Endometrial microvascular endothelial cells (primary cell): ENCODE results near the gene IDE. TPM values are rescaled to one million over a fixed set of nuclear protein-coding genes. Genes with fewer than 3 reads are reported as not detected.
"Not testable (repeated sequence)": the region's sequence is repeated elsewhere in the genome, so short reads cannot be mapped to it uniquely, and the experiment has no call there.

Source experiments
- in situ Hi-C: cut with HindIII; loops from 2 replicates; pipeline ENCODE4 v1.10.0; 2017; ENCODE audit warnings: low sequenced_read_pairs, low pct_unique_long_range_greater_than_20kb; ENCODE audit errors: inconsistent ontology term
- total RNA-seq: library from RNA; depleted of rRNA; stranded (reverse); fragments of >200 nt; gene quantifications from one replicate; pipeline ENCODE4 v1.2.3, GENCODE V29; 2015; ENCODE audit errors: inconsistent ontology term

Gene IDE
- total RNA-seq, 1 donor from 2014 or later = 37.7 TPM

DNA sequence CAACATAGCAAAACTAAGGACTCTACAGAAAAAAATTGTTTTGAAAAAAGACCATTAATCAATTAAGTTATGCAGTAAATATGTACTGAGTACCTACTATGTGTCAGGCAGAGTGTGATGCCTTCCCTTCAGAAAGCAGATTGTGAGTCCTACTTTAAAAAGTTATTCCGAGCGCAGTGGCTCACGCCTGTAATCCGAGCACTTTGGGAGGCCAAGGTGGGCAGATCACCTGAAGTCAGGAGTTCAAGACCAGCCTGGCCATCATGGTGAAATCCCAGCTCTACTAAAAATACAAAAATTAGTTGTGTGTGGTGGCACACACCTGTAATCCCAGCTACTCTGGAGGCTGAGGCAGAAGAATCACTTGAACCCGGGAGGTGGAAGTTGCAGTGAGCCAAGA is 4.2 kb downstream of the IDE start:
- in situ Hi-C loops = not testable (repeated sequence)

DNA sequence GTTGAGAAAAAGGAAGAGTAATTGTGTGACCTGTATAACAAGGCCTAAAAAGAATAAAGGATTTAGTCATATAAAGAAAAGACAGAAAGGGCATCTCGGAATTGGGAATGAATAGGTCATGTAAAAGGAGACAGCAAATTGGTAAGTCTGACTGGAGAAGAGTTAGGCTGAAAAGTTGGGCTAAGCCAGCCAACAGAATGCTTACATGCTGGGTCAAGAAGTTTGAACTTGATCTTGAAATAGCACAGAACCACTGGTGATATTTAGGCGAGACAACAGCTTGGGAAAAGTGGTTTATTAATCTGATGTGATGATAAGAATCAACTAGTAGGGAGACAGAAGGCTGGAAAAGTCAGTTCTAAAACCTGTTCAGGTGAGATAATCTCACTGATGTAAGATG is 4.8 kb downstream of the IDE start:
- in situ Hi-C loops = no loop called here

DNA sequence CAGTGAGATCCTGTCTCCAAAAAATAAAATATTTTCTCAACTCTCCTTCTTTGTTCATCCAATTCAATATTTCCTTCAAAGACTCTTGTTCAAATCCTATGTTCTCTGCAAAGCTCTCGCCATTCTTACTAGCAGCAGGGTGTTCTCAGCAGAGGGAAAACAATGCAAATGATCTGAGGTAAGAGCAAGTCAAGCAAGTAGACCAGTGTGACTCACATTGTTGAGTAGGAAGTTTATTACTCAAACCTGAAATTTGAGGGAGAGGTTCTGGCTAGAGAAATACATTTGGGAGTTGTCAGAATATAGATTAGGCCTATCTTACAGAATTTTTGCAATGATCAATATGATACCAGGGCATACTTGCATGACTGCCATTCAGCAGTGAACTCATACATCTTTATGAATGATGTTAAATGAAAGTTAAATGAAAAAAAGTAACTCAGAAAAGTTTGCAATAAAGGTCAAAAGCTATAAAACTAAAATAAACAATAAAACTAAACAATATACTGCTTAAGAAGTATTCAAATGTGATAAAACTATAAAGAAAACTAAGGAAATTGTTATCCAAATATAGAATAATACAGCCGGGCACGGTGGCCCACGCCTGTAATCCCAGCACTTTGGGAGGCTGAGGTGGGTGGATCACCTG is 5.8 kb downstream of the IDE start:
- in situ Hi-C loops = no loop called here

DNA sequence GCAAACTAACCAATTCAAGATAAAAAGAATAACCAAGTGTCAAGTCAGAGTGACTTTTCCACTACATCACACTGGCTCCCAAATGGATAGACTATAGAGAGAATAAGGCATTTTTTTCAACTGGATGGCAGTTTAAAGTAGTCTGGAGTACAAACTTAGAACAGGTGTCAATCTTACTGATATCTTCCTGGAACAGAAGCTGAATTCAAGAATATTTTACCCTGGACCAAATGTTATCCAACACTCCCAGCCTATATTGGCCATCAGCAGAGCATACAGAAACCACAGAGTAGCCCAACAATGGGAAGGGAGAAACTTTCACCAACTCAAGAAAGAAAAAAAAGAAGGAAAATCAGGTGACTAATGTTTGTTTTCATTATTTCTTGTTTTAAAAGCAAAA is 11.5 kb downstream of the IDE start:
- in situ Hi-C loops = no loop called here

DNA sequence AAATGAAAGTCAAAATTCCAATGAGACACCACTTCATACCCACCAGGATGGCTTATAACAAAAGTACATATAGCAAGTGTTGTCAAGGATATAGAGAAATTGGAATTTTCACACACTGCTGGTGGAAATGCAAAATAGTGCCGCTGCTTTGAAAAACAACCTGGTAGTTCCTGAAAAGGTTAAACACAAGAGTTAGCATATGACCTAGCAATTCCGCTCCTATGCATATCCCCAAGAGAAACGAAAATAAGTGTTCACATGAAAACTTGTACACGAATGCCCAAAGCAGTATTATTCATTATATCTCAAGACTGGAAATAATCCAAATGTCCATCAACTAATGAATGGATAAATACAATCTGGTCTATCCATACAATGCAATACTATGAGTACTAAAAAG is 14.8 kb downstream of the IDE start:
- in situ Hi-C loops = no loop called here

DNA sequence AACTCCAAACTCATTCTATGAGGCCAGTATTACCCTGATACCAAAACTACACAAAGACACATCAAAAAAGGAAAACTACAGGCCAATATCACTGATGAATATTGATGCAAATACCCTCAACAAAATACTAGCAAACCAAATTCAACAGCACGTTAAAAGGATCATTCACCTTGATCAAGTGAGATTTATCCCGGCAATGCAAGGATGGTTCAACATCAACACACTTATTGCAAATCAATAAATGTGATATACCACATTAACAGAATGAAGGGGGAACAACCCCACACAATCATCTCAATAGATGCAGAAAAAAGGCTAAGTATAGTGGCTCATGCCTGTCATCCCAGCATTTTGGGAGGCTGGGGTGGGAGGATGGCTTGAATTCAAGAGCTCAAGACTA is 19.9 kb downstream of the IDE start:
- in situ Hi-C loops = no loop called here

DNA sequence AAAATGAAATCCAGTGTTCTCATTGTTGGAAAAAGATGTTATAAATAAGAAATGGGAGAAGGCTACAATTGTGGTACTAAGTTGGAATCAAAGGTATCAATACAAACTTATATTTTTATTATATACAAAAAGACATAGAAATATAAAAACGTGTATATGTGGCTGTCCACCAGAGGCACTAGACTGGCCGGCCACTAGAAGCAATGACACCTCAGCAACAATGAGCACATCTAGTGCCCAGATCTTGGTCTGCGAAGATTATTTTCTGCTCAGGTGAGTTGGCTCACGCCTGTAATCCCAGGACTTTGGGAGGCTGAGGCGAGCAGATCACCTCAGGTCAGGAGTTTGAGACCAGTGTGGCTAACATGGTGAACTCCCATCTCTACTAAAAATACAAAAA is 21.6 kb downstream of the IDE start:
- in situ Hi-C loops = no loop called here

DNA sequence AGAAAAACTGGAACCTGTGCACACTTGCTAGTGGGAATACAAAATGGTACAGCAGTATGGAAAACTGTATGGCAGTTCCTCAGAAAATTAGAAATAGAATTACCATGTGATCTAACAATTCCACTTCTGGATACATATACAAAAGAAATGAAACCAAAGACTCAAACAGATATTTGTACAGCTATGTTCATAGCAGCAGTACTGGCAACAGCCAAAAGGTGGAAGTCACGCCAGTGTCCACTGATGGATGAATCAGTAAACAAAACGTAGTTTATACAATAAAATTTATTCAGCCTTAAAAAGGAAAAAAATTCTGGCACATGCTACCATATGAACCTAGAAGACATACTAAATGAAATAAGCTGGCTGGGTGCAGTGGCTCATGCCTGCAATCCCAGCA is 23.0 kb downstream of the IDE start:
- in situ Hi-C loops = no loop called here

DNA sequence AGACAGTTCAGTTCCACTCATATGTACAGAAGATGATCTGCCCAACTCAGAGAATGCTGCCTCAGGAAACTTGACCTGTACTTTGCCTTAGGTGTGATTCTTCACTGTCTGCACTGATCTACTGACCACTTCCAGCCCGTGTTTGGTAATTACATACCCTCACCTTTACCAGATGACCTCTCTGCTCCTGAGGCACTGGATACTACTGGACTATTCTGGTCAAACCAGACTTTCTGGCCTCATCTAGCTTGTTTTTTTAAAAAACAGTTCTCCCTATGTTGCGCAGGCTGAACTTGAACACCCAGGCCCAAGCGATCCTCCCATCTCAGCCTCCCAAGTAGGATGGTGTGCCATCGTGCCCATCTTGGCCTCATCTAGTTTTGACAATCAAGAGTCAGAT is 26.2 kb downstream of the IDE start:
- in situ Hi-C loops = no loop called here

DNA sequence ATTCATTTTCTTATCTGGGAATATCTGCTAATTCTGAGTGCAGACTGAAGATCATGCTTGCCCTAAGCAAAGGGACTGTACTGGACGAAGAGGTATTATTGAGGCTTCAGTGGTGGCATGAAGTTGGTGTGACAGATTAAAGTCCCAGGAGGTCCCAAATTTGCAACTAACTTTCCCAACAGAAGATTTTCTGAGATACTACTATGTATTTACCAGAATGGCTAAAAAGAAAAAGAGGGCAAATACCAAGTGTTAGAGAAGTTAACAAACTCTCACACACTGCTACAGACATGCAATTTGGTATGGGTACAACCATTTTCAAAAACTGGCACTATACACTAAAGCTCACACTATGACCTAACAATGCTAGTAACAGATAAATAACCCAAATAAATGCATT is 28.3 kb downstream of the IDE start:
- in situ Hi-C loops = no loop called here

DNA sequence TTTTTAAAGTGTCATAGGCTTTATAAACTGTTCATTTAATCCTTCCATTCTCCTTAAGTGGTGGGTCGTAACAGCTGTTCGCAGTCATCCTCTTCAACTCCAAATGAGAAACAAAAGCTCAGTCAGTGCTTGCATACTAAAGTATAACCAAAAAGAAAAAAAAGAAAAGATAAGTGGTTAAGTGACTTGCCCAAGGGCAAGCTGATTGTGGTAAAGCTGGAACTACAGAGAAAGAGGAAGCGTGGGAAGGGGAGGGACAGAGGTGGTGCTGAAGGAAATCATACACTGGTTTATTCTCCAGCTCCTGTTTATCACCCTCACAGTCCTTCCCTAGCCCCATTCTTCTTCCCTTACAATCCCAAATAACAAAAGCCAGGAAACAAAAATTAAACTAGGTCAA is 29.6 kb downstream of the IDE start:
- in situ Hi-C loops = no loop called here

DNA sequence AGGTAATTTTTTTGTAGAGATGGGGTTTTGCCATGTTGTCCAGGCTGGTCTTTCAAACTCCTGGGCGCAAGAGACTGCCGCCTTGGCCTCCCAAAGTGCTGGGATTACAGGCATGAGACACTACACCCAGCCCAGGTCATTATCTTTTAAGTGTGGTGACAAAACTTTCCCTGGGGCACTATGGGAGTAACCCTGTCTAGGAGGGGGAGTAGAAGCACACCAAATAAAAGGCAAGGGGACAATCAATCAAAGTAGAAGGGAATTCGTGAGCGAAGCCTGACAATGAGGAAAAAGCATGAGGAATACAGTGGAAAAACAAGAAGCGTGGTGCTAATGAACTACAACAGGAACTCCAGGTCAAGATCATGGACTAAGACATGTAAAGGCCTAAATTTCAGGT is 31.4 kb downstream of the IDE start:
- in situ Hi-C loops = no loop called here

DNA sequence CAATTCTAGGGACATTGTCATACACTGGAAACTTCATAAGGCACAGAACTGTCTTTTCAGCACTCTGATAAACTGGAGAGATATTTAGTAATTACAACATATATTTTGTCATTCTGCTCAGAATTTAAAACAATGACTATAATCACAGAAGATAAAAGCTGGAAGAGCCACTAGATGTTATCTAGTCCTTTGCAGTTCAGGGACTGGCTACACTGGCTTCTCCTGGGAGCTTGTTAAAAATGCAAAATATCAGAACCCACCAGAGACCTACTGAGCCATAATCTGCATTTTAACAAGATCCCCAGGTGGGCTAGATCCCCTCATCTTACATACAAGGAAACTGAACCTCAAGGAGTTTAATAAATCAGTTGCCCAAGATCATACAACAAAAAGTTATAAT is 32.3 kb downstream of the IDE start:
- in situ Hi-C loops = no loop called here

DNA sequence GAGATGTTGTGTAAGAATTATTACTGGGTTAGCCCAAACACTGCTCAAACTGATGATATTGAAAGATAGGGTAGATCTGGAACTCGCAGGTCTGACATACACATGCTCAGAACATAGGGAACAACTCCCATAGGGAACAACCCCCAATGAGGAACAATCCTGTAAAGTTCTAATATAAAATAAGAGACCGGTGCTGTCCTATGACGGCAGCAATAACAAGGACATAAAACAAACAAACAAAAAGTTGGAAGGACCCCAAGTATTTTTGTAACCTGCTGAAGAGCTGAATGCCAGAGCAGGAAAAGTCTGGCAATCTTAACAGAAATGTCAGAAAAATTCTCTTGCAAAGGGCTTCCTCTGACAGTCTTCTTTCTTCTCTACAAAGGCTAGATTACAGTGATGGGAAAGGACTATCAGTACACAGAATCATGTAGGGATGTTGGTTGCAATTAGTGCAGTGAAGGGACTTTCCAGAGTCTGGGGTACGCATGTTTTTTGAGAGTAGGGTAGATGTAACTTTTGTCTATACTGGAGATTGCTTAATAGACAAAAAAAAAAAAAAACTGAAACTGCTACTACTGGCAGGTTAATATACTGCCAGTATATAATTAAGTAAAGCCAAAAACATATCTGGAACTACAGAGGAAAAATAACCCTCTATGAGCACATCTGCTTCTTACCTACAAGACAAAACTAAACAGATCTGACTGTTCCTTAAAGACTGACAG is 35.5 kb downstream of the IDE start:
- in situ Hi-C loops = no loop called here

DNA sequence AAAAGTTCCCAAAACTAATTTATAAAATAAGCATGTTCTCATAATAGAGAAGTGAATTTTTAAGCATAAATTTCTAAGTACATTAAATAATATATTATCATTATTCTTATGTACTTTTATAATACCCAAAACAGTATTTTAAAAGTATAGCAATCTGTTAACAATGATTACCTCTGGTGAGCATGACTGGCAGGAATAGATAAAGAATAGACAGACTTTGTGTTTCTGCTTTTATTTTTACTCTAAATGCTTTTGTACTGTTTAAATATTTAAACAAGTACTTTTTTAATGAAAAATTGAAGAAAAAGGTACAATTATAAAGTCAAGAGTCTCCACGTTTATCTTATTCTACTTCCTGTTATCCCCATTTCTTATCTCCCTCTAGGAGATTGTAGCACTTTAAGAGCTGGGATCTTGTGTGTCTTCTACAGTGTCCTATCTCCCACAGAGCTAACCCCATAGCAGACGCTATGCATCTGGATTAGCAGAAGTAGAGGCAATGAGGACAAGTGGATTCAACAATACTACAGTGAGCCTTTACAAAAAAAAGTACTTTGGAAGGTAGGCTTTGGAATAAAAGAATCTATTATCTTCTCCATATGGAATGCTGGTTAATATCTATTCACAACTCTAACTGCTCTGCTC is 42.9 kb downstream of the IDE start:
- in situ Hi-C loops = no loop called here

DNA sequence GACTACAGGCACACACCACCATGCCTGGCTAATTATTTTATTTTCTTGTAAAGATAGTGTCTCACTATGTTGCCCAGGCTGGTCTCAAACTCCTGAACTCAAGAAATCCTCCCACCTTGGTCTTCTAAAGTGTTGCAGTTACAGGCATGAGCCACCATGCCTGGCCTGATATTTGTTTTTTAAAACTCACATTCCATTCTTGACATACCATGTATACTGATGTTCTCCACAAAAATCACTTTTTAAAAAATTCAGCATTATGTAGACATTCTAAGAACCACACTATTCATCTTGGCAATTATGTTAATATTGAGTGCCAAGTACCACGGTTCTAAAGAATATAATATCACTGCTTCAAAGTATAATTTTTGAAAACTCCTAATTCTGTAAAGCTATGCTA is 43.5 kb downstream of the IDE start:
- in situ Hi-C loops = no loop called here

DNA sequence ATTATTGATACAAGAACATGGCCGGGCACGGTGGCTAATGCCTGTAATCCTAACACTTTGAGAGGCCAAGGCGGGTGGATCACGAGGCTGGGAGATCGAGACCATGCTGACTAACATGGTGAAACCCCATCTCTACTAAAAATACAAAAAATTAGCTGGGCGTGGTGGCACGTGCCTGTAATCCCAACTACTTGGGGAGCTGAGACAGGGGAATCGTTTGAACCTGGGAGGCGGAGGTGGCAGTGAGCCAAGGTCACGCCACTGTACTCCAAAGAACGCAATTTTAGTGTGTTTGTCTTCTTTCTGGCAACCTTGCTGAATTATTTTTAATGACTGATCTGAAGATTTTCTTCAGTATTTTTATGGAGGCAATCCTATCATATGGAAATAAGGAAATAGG is 46.2 kb downstream of the IDE start:
- in situ Hi-C loops = no loop called here

DNA sequence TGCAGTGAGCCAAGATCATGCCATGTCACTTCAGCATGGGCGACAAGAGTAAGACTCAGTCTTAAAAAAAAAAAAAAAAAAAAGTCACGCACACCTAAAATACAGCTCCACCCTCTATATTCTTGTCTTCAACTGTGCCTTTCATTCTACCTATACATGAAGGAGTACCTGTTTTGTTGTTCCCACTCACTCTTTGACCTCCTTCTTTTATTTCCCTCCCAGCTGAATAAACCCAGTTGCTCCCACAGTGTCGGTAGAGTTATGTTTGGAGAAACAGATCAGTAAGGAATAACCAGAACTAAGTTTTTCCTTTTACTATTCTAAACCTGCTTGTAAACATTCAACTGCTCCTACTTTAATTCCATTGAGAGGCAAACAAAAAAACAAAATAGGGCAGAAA is 50.3 kb downstream of the IDE start:
- in situ Hi-C loops = no loop called here

DNA sequence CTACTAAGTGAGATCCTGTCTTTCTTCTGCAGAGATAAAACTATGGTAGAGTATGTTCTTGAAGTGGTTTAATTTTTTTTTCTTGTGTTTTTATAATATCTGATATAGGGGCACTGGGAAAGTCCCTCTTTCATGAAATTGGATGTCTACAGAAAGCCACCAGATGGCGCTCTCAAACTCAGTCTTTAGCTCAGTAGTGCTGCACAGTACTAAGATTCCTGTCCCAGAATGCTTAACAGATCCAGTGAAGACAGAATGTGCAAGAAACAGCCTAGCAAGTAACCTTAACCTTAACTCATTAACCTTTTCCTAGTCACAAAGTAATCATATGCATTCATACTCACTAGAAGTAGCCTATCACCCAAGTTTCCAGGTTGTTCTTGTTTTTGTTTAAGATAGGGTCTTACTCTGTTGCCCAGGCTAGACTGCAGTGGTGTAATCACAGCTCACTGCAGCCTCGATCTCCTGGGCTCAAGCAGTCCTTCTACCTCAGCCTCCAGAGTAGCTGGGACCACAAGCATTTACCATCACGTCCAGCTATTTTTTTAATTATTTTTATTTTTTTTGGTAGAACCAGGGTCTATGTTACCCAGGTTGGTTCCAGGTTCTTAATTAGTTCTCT is 56.7 kb downstream of the IDE start:
- in situ Hi-C loops = no loop called here

DNA sequence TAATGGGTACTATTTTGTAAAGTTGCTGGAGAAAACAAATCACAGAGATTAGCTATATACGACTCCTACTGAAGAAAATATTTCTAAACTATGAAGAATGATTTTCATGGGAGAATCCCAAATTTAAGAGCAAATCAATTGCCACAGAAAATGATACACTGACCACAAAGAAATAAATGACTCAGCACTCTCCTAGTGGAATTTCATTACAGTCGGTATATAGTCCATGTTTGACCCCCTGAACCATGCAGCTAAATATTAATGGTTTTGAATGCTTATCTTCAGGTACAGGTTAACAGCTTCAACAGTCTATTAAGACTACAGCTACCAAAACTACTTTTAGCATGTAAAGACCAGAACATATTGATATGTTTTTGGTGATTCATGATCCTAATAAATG is 65.0 kb downstream of the IDE start:
- in situ Hi-C loops = no loop called here
